Neuronal stem cell (in vitro differentiated cells): ENCODE results near the gene RTEL1.
A peak's percentile ranks its signal among the peaks of the same experiment; 100 is the strongest.

ENCODE experiments used
- DNase-seq: peaks from one replicate; pipeline ENCODE4 v3.0.0-alpha.2; 2013; ENCODE audit warnings: low spot score
- H2AFZ ChIP-seq: one replicate; pipeline ENCODE4 v1.6.1; 2013; ENCODE audit warnings: mild to moderate bottlenecking, low read length, inconsistent platforms
- H2AK5ac ChIP-seq: 2 replicates; pipeline ENCODE4 v1.6.1; 2013; ENCODE audit warnings: low read depth, mild to moderate bottlenecking, inconsistent platforms, low read length, moderate library complexity, mixed read lengths
- H2BK120ac ChIP-seq: 2 replicates; pipeline ENCODE4 v1.6.1; 2013; ENCODE audit warnings: low read depth, mild to moderate bottlenecking, inconsistent platforms, low read length, moderate library complexity, mixed read lengths
- H2BK12ac ChIP-seq: one replicate; pipeline ENCODE4 v1.6.1; 2013; ENCODE audit warnings: low read length, inconsistent platforms
- H2BK15ac ChIP-seq: 2 replicates; pipeline ENCODE4 v1.6.1; 2013; ENCODE audit warnings: mild to moderate bottlenecking, low read length, inconsistent platforms, mixed read lengths
- H2BK5ac ChIP-seq: one replicate; pipeline ENCODE4 v1.6.1; 2013; ENCODE audit warnings: inconsistent platforms, mild to moderate bottlenecking, low read length, moderate library complexity
- H3K14ac ChIP-seq: one replicate; pipeline ENCODE4 v1.6.1; 2013; ENCODE audit warnings: low read length, inconsistent platforms
- H3K18ac ChIP-seq: 2 replicates; pipeline ENCODE4 v1.6.1; 2013; ENCODE audit warnings: low read length, inconsistent platforms
- H3K23ac ChIP-seq: 2 replicates; pipeline ENCODE4 v1.6.1; 2013; ENCODE audit warnings: low read depth, mild to moderate bottlenecking, mixed read lengths, low read length, inconsistent platforms; ENCODE audit not compliant: poor library complexity
- H3K27ac ChIP-seq: replicated peaks from 3 replicates; pipeline ENCODE4 v1.5.1; 2013; ENCODE audit warnings: low read length, inconsistent platforms
- H3K27me3 ChIP-seq, 3 experiments: 2 replicates each; pipeline ENCODE4 v1.6.1; 2013; ENCODE audit warnings: low read length in 3 of 3, mild to moderate bottlenecking in 2 of 3, inconsistent platforms in 1 of 3, low read depth in 1 of 3, mixed read lengths in 1 of 3, moderate library complexity in 1 of 3; ENCODE audit not compliant: control insufficient read depth in 3 of 3, insufficient read depth in 3 of 3
- H3K36me3 ChIP-seq, 2 donors: replicated peaks in 1 of 2; 2 replicates each; pipeline ENCODE4 v1.6.1; 2013; ENCODE audit warnings: low read length in 2 of 2; ENCODE audit not compliant: control insufficient read depth in 2 of 2, insufficient read depth in 2 of 2
- H3K4ac ChIP-seq: 2 replicates; pipeline ENCODE4 v1.6.1; 2013; ENCODE audit warnings: inconsistent platforms, mild to moderate bottlenecking, low read length, moderate library complexity
- H3K4me1 ChIP-seq, 2 donors: 1 replicate in 1 of 2; 2 replicates in 1 of 2; pipeline ENCODE4 v1.6.1; 2013; ENCODE audit warnings: low read length in 2 of 2, low read depth in 1 of 2; ENCODE audit not compliant: control insufficient read depth in 2 of 2, insufficient read depth in 1 of 2
- H3K4me2 ChIP-seq: one replicate; pipeline ENCODE4 v1.6.1; 2013; ENCODE audit warnings: mild to moderate bottlenecking, low read length, inconsistent platforms; ENCODE audit not compliant: insufficient read depth, poor library complexity, severe bottlenecking
- H3K4me3 ChIP-seq, 2 donors: 2 replicates each; pipeline ENCODE4 v1.5.1; 2013; ENCODE audit warnings: low read length in 2 of 2, mild to moderate bottlenecking in 2 of 2, inconsistent platforms in 1 of 2, moderate library complexity in 1 of 2
- H3K79me1 ChIP-seq: one replicate; pipeline ENCODE4 v1.6.1; 2013; ENCODE audit warnings: low read depth, mild to moderate bottlenecking, inconsistent platforms, low read length, moderate library complexity
- H3K9ac ChIP-seq: one replicate; pipeline ENCODE4 v1.6.1; 2013; ENCODE audit warnings: mild to moderate bottlenecking, low read depth, low read length, inconsistent platforms; ENCODE audit not compliant: poor library complexity
- H3K9me3 ChIP-seq, 2 donors: replicated peaks in 1 of 2; 2 replicates each; pipeline versions ENCODE3 to v1.6.1; 2013; ENCODE audit warnings: low read length in 2 of 2, mild to moderate bottlenecking in 2 of 2, inconsistent platforms in 1 of 2, low read depth in 1 of 2, mixed read lengths in 1 of 2, moderate library complexity in 1 of 2; ENCODE audit not compliant: control insufficient read depth in 2 of 2, insufficient read depth in 1 of 2
- H4K8ac ChIP-seq: one replicate; pipeline ENCODE4 v1.6.1; 2013; ENCODE audit warnings: low read depth, mild to moderate bottlenecking, inconsistent platforms, low read length, moderate library complexity
- H4K91ac ChIP-seq: one replicate; pipeline ENCODE4 v1.6.1; 2013; ENCODE audit warnings: low read length, low read depth, mild to moderate bottlenecking, inconsistent platforms; ENCODE audit not compliant: poor library complexity
- WGBS, 2 donors: extraction: QIAGEN DNeasy Blood & Tissue Kit; methylation state at CpG; one replicate each; pipeline ENCODE4 v1.1.7; 2013; ENCODE audit warnings: missing lambda C conversion rate in 2 of 2, mixed read lengths in 1 of 2; ENCODE audit not compliant: insufficient read length in 2 of 2, insufficient replicate concordance in 1 of 2; ENCODE audit errors: extremely low coverage in 2 of 2; 5-methylcytosine and 5-hydroxymethylcytosine counted together

The RTEL1 gene

GRCh38 chr20:63680427-63680826 lies 22.3 kb downstream of the RTEL1 start:
- Histone ChIP-seq H3K79me1 (peaks cover 4% of the 10 kb centered on the region), H2BK12ac (peak overlapping the region; percentile 10), H3K23ac (no peak overlapping the region), H3K27me3 (no peaks in the 10 kb centered on the region), H3K4me1 (peaks cover 0 to 2% of the 10 kb centered on the region in 2 donors), H2BK5ac (no peak overlapping the region), H2BK120ac (no peak overlapping the region), H3K4ac (no peak overlapping the region), H3K9ac (no peak overlapping the region), H2AFZ (no peak overlapping the region), H3K27ac (no peak overlapping the region), H2BK15ac (no peak overlapping the region), H3K18ac (no peak overlapping the region), H3K14ac (no peak overlapping the region), H4K91ac (no peak overlapping the region), H3K4me2 (no peak overlapping the region), H2AK5ac (no peak overlapping the region), H3K36me3 (peaks cover 4 to 59% of the 10 kb centered on the region in 2 donors), H4K8ac (no peak overlapping the region), H3K9me3 (peaks cover 0 to 3% of the 10 kb centered on the region in 2 donors), H3K4me3 (no peak overlapping the region)
- no peak for DNase-seq
- WGBS, 2 donors: no CpG with 5 or more reads among the region's 13 CpGs

- DNase-seq: no peak
- peak overlapping the region; percentile 55 for H3K23ac ChIP-seq
- H2BK120ac ChIP-seq: no peak overlapping the region
- peaks cover 4% of the 10 kb centered on the region for H3K79me1 ChIP-seq
- no peak overlapping the region for H3K4me3 ChIP-seq
- H3K9me3 ChIP-seq: peaks cover 0 to 3% of the 10 kb centered on the region in 2 donors
- H3K4ac ChIP-seq: no peak overlapping the region
- peak overlapping the region; percentile 14 for H3K27ac ChIP-seq
- peak overlapping the region; percentile 21 for H3K9ac ChIP-seq
- no peak overlapping the region for H2AK5ac ChIP-seq
- H3K14ac ChIP-seq: peak overlapping the region; percentile 21
- no peaks in the 10 kb centered on the region for H3K27me3 ChIP-seq
- H3K18ac ChIP-seq: no peak overlapping the region
- H2BK12ac ChIP-seq: peak overlapping the region; percentile 10
- no peak overlapping the region for H4K8ac ChIP-seq
- WGBS, 2 donors: no CpG with 5 or more reads among the region's 23 CpGs
- H3K4me2 ChIP-seq: no peak overlapping the region
- H3K4me1 ChIP-seq: peaks cover 2 to 4% of the 10 kb centered on the region in 2 donors
- peaks cover 4 to 53% of the 10 kb centered on the region in 2 donors for H3K36me3 ChIP-seq
- H2BK15ac ChIP-seq: no peak overlapping the region
- H4K91ac ChIP-seq: no peak overlapping the region
- H2BK5ac ChIP-seq: peak overlapping the region; percentile 83
- no peak overlapping the region for H2AFZ ChIP-seq
Observed at GRCh38 chr20:63680857-63681608, 22.9 kb downstream of the RTEL1 start.

- Histone ChIP-seq H2BK5ac (peak overlapping the region; percentile 83), H2BK120ac (peak overlapping the region; percentile 61), H3K4me1 (peaks cover 9% of the 10 kb centered on the region in 2 donors), H2BK15ac (no peak overlapping the region), H4K91ac (no peak overlapping the region), H3K18ac (no peak overlapping the region), H3K27ac (peak overlapping the region; percentile 14), H3K14ac (no peak overlapping the region), H3K4ac (no peak overlapping the region), H3K23ac (peak overlapping the region; percentile 55), H3K79me1 (peaks cover 4% of the 10 kb centered on the region), H3K27me3 (no peaks in the 10 kb centered on the region), H3K9me3 (peaks cover 0 to 5% of the 10 kb centered on the region in 2 donors), H3K4me2 (no peak overlapping the region), H4K8ac (no peak overlapping the region), H3K36me3 (peaks cover 4 to 48% of the 10 kb centered on the region in 2 donors), H3K9ac (peak overlapping the region; percentile 21), H2BK12ac (no peak overlapping the region), H2AK5ac (peak overlapping the region; percentile 79), H3K4me3 (no peak overlapping the region), H2AFZ (no peak overlapping the region)
- no peak for DNase-seq
- no CpG with 5 or more reads among the region's 13 CpGs for WGBS, 2 donors
Observed at GRCh38 chr20:63681609-63682142, 23.6 kb downstream of the RTEL1 start.

GRCh38 chr20:63682384-63683139 lies 24.4 kb downstream of the RTEL1 start:
- Histone ChIP-seq H3K9me3 (peaks cover 0 to 5% of the 10 kb centered on the region in 2 donors), H3K23ac (no peak overlapping the region), H3K4me3 (peak overlapping the region in 1 of 2 donors; percentile 59), H2BK5ac (no peak overlapping the region), H3K9ac (no peak overlapping the region), H3K4ac (no peak overlapping the region), H4K8ac (peak overlapping the region; percentile 23), H3K36me3 (peaks cover 4 to 40% of the 10 kb centered on the region in 2 donors), H3K27me3 (no peaks in the 10 kb centered on the region), H2AFZ (no peak overlapping the region), H3K27ac (no peak overlapping the region), H2BK120ac (no peak overlapping the region), H2AK5ac (no peak overlapping the region), H3K4me1 (peaks cover 14 to 17% of the 10 kb centered on the region in 2 donors), H3K79me1 (peaks cover 4% of the 10 kb centered on the region), H4K91ac (no peak overlapping the region), H3K14ac (no peak overlapping the region), H2BK15ac (no peak overlapping the region), H2BK12ac (no peak overlapping the region), H3K4me2 (no peak overlapping the region), H3K18ac (peak overlapping the region; percentile 48)
- no peak for DNase-seq
- WGBS, 2 donors: no CpG with 5 or more reads among the region's 22 CpGs
